Natural killer cell (primary cell): ENCODE data around the gene HOMER3. TPM values are rescaled to one million over a fixed set of nuclear protein-coding genes. Genes with fewer than 3 reads are reported as not detected.

Experiments used
- ATAC-seq, 3 donors: fragments of 150-1000 bp in 2 of 3; fragments of 200-7000 bp in 1 of 3; cut with Tn5 transposase; 1 replicate in 1 of 3; 2 replicates in 2 of 3; pipeline ENCODE4 v1.10.0; 2021; ENCODE audit warnings: mild to moderate bottlenecking in 2 of 3, moderate library complexity in 2 of 3
- DNase-seq, 2 donors: peaks; one replicate each; pipeline versions ENCODE4 v3.0.0 to v3.0.0-alpha.2; 2013 to 2021; ENCODE audit warnings: mixed read lengths in 1 of 2
- H3K27ac ChIP-seq: one replicate; pipeline ENCODE4 v1.5.1; 2013; ENCODE audit warnings: mild to moderate bottlenecking, low read length
- H3K27me3 ChIP-seq: one replicate; pipeline ENCODE4 v1.6.1; 2013; ENCODE audit warnings: low read length; ENCODE audit not compliant: control insufficient read depth, insufficient read depth
- H3K36me3 ChIP-seq: one replicate; pipeline ENCODE4 v1.6.1; 2013; ENCODE audit warnings: low read length; ENCODE audit not compliant: control insufficient read depth, insufficient read depth
- H3K4me1 ChIP-seq: one replicate; pipeline ENCODE4 v1.6.1; 2013; ENCODE audit warnings: low read length; ENCODE audit not compliant: control insufficient read depth, insufficient read depth
- H3K4me3 ChIP-seq: one replicate; pipeline ENCODE4 v1.5.1; 2013; ENCODE audit warnings: low read length
- H3K9me3 ChIP-seq: one replicate; pipeline ENCODE4 v1.6.1; 2013; ENCODE audit warnings: low read length; ENCODE audit not compliant: control insufficient read depth, insufficient read depth
- H3K27ac Mint-ChIP-seq, 2 donors: one replicate each; pipeline ENCODE4 v1.8.0; 2022; ENCODE audit warnings: mild to moderate bottlenecking in 2 of 2, mixed read lengths in 2 of 2, moderate library complexity in 1 of 2
- H3K27me3 Mint-ChIP-seq, 2 donors: one replicate each; pipeline ENCODE4 v1.8.0; 2022; ENCODE audit warnings: low read depth in 2 of 2, mixed read lengths in 2 of 2
- H3K36me3 Mint-ChIP-seq: one replicate; pipeline ENCODE4 v1.8.0; 2022; ENCODE audit warnings: mixed read lengths
- H3K4me1 Mint-ChIP-seq, 2 donors: one replicate each; pipeline ENCODE4 v1.8.0; 2022; ENCODE audit warnings: mixed read lengths in 2 of 2
- H3K4me3 Mint-ChIP-seq: one replicate; pipeline ENCODE4 v1.8.0; 2022; ENCODE audit warnings: mild to moderate bottlenecking, moderate library complexity, mixed read lengths
- H3K9me3 Mint-ChIP-seq, 2 donors: one replicate each; pipeline ENCODE4 v1.8.0; 2022; ENCODE audit warnings: mixed read lengths in 2 of 2
- CTCF ChIP-seq: fragments of 200-600 bp; IDR thresholded peaks from one replicate; pipeline ENCODE4 v1.8.0; 2022; ENCODE audit warnings: antibody characterized with exemption
- WGBS: methylation state at CpG from one replicate; pipeline ENCODE4 v1.1.7; 2013; ENCODE audit warnings: missing lambda C conversion rate; ENCODE audit not compliant: insufficient coverage; 5-methylcytosine and 5-hydroxymethylcytosine counted together
- intact Hi-C: fragments of 100-400 bp; cut with micrococcal nuclease; formaldehyde crosslinking; loops from one replicate; pipeline ENCODE4 v1.14.2; 2022
- total RNA-seq, 4 donors: library from RNA; stranded (reverse); fragments of 120-200 nt in 1 of 4; gene quantifications; one replicate each; pipeline versions ENCODE4 v1.2.3 to v1.2.4, GENCODE V29; 2013 to 2022

The HOMER3 gene
- total RNA-seq, 3 donors from 2014 or later (not counting 1 experiment from before 2014, with no cell fraction given): 0.19 to 4.8 TPM; not detected in 1

GRCh38 chr19:18894254-18895037, 46.6 kb downstream of the HOMER3 start:
- ATAC-seq (no peak), DNase-seq (no peak)
- no peaks in the 10 kb centered on the region for H3K9me3 ChIP-seq
- WGBS: 19% methylated on average over 26 of the region's 28 CpGs
- TF ChIP-seq CTCF: no peak
- H3K27me3 ChIP-seq: peaks cover 6% of the 10 kb centered on the region
- Mint-ChIP-seq H3K36me3 (no peaks in the 10 kb centered on the region), H3K4me3 (no peak overlapping the region), H3K9me3 (no peaks in the 10 kb centered on the region), H3K4me1 (peaks cover 7 to 13% of the 10 kb centered on the region in 2 donors), H3K27me3 (peaks cover 7 to 21% of the 10 kb centered on the region in 2 donors), H3K27ac (no peak overlapping the region)
- peaks cover 6% of the 10 kb centered on the region for H3K36me3 ChIP-seq
- H3K4me3 ChIP-seq: no peak overlapping the region
- intact Hi-C loops: no loop called here
- no peak overlapping the region for H3K27ac ChIP-seq
- peaks cover 8% of the 10 kb centered on the region for H3K4me1 ChIP-seq

DNA sequence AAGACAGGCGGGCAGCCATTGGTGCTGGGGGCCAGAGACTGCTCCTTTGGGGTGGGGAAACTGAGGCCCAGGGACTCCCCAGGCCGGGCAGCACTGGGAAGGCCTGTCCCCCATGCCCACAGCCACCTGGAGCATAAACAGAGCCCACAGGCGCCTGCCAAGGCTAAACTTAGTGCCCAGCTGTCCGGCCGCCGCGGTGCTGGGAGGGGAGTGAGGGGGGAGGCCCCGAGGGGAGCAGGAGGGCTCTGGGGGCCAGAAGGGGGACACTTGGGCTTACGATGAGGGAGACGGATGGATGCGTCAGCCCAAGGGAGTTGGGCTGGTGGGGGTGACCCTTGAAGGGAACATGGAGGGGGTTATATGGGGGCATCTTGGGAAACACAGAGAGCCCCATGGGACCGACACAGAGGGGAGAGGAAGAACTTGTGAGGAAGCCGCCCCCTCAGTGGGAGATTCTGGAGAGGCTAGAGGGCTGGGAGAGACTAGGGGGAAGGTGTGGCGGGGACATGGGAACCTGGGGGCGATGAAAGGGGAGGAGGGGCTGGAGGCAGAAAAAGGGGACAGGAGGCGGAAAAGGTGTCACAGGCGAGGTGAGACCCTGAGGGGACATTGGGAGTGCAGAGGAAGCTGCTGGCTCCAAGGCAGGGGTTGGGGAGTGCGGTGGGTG, 47.3 kb downstream of the HOMER3 start:
- peaks cover 8% of the 10 kb centered on the region for H3K4me1 ChIP-seq
- no peaks in the 10 kb centered on the region for H3K9me3 ChIP-seq
- Mint-ChIP-seq H3K9me3 (no peaks in the 10 kb centered on the region), H3K27ac (no peak overlapping the region), H3K36me3 (no peaks in the 10 kb centered on the region), H3K4me1 (peaks cover 7 to 13% of the 10 kb centered on the region in 2 donors), H3K27me3 (peaks cover 7 to 21% of the 10 kb centered on the region in 2 donors), H3K4me3 (no peak overlapping the region)
- H3K27ac ChIP-seq: no peak overlapping the region
- no peak overlapping the region for H3K4me3 ChIP-seq
- WGBS: 65% methylated on average over 18 of the region's 18 CpGs
- no peaks in the 10 kb centered on the region for H3K36me3 ChIP-seq
- intact Hi-C loops: no loop called here
- DNase-seq (no peak), ATAC-seq (no peak)
- TF ChIP-seq CTCF: no peak
- peaks cover 6% of the 10 kb centered on the region for H3K27me3 ChIP-seq

- Histone ChIP-seq H3K27me3 (peaks cover 6% of the 10 kb centered on the region), H3K9me3 (no peaks in the 10 kb centered on the region), H3K4me3 (no peak overlapping the region), H3K27ac (no peak overlapping the region), H3K4me1 (no peaks in the 10 kb centered on the region), H3K36me3 (no peaks in the 10 kb centered on the region)
- ATAC-seq (no peak), DNase-seq (no peak)
- intact Hi-C loops: no loop called here
- Mint-ChIP-seq H3K4me3 (no peak overlapping the region), H3K4me1 (no peaks in the 10 kb centered on the region), H3K9me3 (no peaks in the 10 kb centered on the region), H3K27ac (no peak overlapping the region), H3K27me3 (peaks cover 0 to 7% of the 10 kb centered on the region in 2 donors), H3K36me3 (no peaks in the 10 kb centered on the region)
- 78% methylated on average over 10 of the region's 10 CpGs for WGBS
- TF ChIP-seq CTCF: no peak
These were observed 50.9 kb downstream of the HOMER3 start for GRCh38 chr19:18889949-18890745.
